ENCODE results near the gene CASP7. TPM values are rescaled to one million over a fixed set of nuclear protein-coding genes. Genes with fewer than 3 reads are reported as not detected.

The CASP7 gene
- total RNA-seq, 6 donors from 2014 or later = 17.4 to 35.1 (median 29.6) TPM

- Histone ChIP-seq H3K9me3 (peaks cover 0 to 6% (median 5%) of the 10 kb centered on the region in 4 donors), H3K27me3 (no peaks in the 10 kb centered on the region), H3K4me3 (peak overlapping the region in 1 of 4 donors; percentile 98), H3K4me1 (peaks cover 13 to 23% (median 20%) of the 10 kb centered on the region in 4 donors), H3K27ac (peak overlapping the region in 2 of 4 donors; percentile 97 to 98), H3K36me3 (peaks cover 0 to 2% (median 0%) of the 10 kb centered on the region in 4 donors)
- WGBS, 2 donors = 72 to 78% methylated on average over 5 of the region's 5 CpGs
- ATAC-seq (ENCODE audit: low FRiP score in 2 of 2) (no peak), DNase-seq (no peak)
- TF ChIP-seq POLR2AphosphoS5 (IDR thresholded peaks at IDR 0.05) = no peak
- TF ChIP-seq POLR2A (IDR thresholded peaks at IDR 0.05) = no peak
- no peak for TF ChIP-seq CTCF (IDR thresholded peaks at IDR 0.05)
- TF ChIP-seq EP300 (IDR thresholded peaks at IDR 0.05) = no peak
Measured at GRCh38 chr10:113681533-113682470, 2.1 kb downstream of the CASP7 start.

- Histone ChIP-seq H3K4me3 (no peak overlapping the region), H3K27me3 (no peaks in the 10 kb centered on the region), H3K4me1 (peaks cover 13 to 23% (median 20%) of the 10 kb centered on the region in 4 donors), H3K27ac (no peak overlapping the region), H3K36me3 (peaks cover 0 to 3% (median 0%) of the 10 kb centered on the region in 4 donors), H3K9me3 (peaks cover 0 to 11% (median 8%) of the 10 kb centered on the region in 4 donors)
- WGBS, 2 donors = 79 to 82% methylated on average over 2 of the region's 2 CpGs
- DNase-seq = no peak
- ATAC-seq (ENCODE audit: low FRiP score in 2 of 2) = no peak
- no peak for TF ChIP-seq CTCF (IDR thresholded peaks at IDR 0.05)
- TF ChIP-seq POLR2AphosphoS5 (IDR thresholded peaks at IDR 0.05) = no peak
- TF ChIP-seq POLR2A (IDR thresholded peaks at IDR 0.05) = no peak
- no peak for TF ChIP-seq EP300 (IDR thresholded peaks at IDR 0.05)
Measured at GRCh38 chr10:113683300-113683699, 3.6 kb downstream of the CASP7 start.

GRCh38 chr10:113686028-113686427 is 6.3 kb downstream of the CASP7 start:
- DNase-seq (no peak), ATAC-seq (ENCODE audit: low FRiP score in 2 of 2) (no peak)
- Histone ChIP-seq H3K36me3 (peaks cover 0 to 3% (median 0%) of the 10 kb centered on the region in 4 donors), H3K27ac (no peak overlapping the region), H3K4me3 (no peak overlapping the region), H3K4me1 (peaks cover 10 to 15% (median 13%) of the 10 kb centered on the region in 4 donors), H3K9me3 (peaks cover 0 to 11% (median 8%) of the 10 kb centered on the region in 4 donors), H3K27me3 (no peaks in the 10 kb centered on the region)
- WGBS, 2 donors = 91 to 96% methylated on average over 3 of the region's 3 CpGs
- TF ChIP-seq POLR2A (IDR thresholded peaks at IDR 0.05) = no peak
- no peak for TF ChIP-seq POLR2AphosphoS5 (IDR thresholded peaks at IDR 0.05)
- TF ChIP-seq EP300 (IDR thresholded peaks at IDR 0.05) = no peak
- no peak for TF ChIP-seq CTCF (IDR thresholded peaks at IDR 0.05)

GRCh38 chr10:113687037-113687436 is 7.3 kb downstream of the CASP7 start:
- 79 to 95% methylated on average over 4 of the region's 4 CpGs for WGBS, 2 donors
- Histone ChIP-seq H3K36me3 (peaks cover 0 to 5% (median under 1%) of the 10 kb centered on the region in 4 donors), H3K4me3 (no peak overlapping the region), H3K4me1 (peaks cover 3 to 5% (median 4%) of the 10 kb centered on the region in 4 donors), H3K27ac (no peak overlapping the region), H3K9me3 (peaks cover 0 to 14% (median 8%) of the 10 kb centered on the region in 4 donors), H3K27me3 (no peaks in the 10 kb centered on the region)
- no peak for TF ChIP-seq EP300 (IDR thresholded peaks at IDR 0.05)
- TF ChIP-seq POLR2A (IDR thresholded peaks at IDR 0.05) = no peak
- ATAC-seq (ENCODE audit: low FRiP score in 2 of 2) (no peak), DNase-seq (no peak)

GRCh38 chr10:113689057-113689456 is 9.3 kb downstream of the CASP7 start:
- Histone ChIP-seq H3K27ac (no peak overlapping the region), H3K4me3 (no peak overlapping the region), H3K27me3 (no peaks in the 10 kb centered on the region), H3K4me1 (no peaks in the 10 kb centered on the region), H3K9me3 (peaks cover 6 to 34% (median 12%) of the 10 kb centered on the region in 4 donors), H3K36me3 (peaks cover 0 to 15% (median 5%) of the 10 kb centered on the region in 4 donors)
- TF ChIP-seq POLR2A (IDR thresholded peaks at IDR 0.05) (no peak), CTCF (IDR thresholded peaks at IDR 0.05) (no peak), EP300 (IDR thresholded peaks at IDR 0.05) (no peak), POLR2AphosphoS5 (IDR thresholded peaks at IDR 0.05) (no peak)
- DNase-seq (no peak), ATAC-seq (ENCODE audit: low FRiP score in 2 of 2) (no peak)
- WGBS, 2 donors = 71 to 74% methylated on average over 1 of the region's 1 CpG
